HepG2 (cell line): ENCODE data around the gene AP4S1. TPM values are rescaled to one million over a fixed set of nuclear protein-coding genes. Genes with fewer than 3 reads are reported as not detected.

Experiments used
- ADNP ChIP-seq: sonication (generic); formaldehyde crosslinking; IDR thresholded peaks from 2 replicates; pipeline ENCODE4 v1.4.0; 2020; ENCODE audit warnings: missing genetic modification reagents
- AGO1 ChIP-seq: fragments of 200-400 bp; formaldehyde crosslinking; IDR thresholded peaks from 2 replicates; pipeline ENCODE4 v1.6.1; 2017; ENCODE audit warnings: mild to moderate bottlenecking, low read depth, low read length, moderate library complexity; ENCODE audit not compliant: poor library complexity, severe bottlenecking
- CREB1 ChIP-seq, 2 experiments: fragments of 450-650 bp in 1 of 2; IDR thresholded peaks; 2 replicates each; pipeline ENCODE4 v1.6.1; 2016 to 2017; ENCODE audit warnings: control low read depth in 1 of 2, mild to moderate bottlenecking in 1 of 2, missing compliant biosample characterization in 1 of 2, missing genetic modification characterization in 1 of 2
- JUND ChIP-seq: sonication (generic); formaldehyde crosslinking; IDR thresholded peaks from 2 replicates; pipeline ENCODE4 v1.8.0; 2022; ENCODE audit warnings: mild to moderate bottlenecking, missing genetic modification reagents
- NR2F6 ChIP-seq, 2 experiments: IDR thresholded peaks; 2 replicates each; pipeline ENCODE4 v1.6.1; 2016; ENCODE audit warnings: antibody characterized with exemption in 1 of 2, mild to moderate bottlenecking in 1 of 2
- SP5 ChIP-seq: IDR thresholded peaks from 2 replicates; pipeline ENCODE4 v1.6.1; 2016; ENCODE audit warnings: low read depth, borderline replicate concordance
- TOPORS ChIP-seq: sonication (generic); formaldehyde crosslinking; IDR thresholded peaks from 2 replicates; pipeline ENCODE4 v1.8.0; 2023; ENCODE audit warnings: mild to moderate bottlenecking, missing genetic modification reagents
- ZBTB46 ChIP-seq: sonication (generic); formaldehyde crosslinking; IDR thresholded peaks from 2 replicates; pipeline ENCODE4 v1.4.0; 2020; ENCODE audit warnings: mild to moderate bottlenecking, missing genetic modification reagents, borderline replicate concordance
- ZNF121 ChIP-seq: sonication (generic); formaldehyde crosslinking; IDR thresholded peaks from 2 replicates; pipeline ENCODE4 v1.5.0; 2020; ENCODE audit warnings: mild to moderate bottlenecking, missing genetic modification reagents
- ZNF687 ChIP-seq: sonication (generic); formaldehyde crosslinking; IDR thresholded peaks from 2 replicates; pipeline ENCODE4 v1.5.1; 2020; ENCODE audit warnings: mild to moderate bottlenecking, missing genetic modification reagents, moderate library complexity
- polyA plus RNA-seq, 8 experiments: library from polyadenylated mRNA; depleted of rRNA in 3 of 8; stranded (reverse) in 7 of 8; unstranded in 1 of 8; fragments of >200 nt; fragmentation: Illumina TruSeq in 4 of 8; extraction: Trizol in 4 of 8; gene quantifications; 2 replicates each; pipeline versions ENCODE4 v1.2.1 to v1.2.3, GENCODE V29; 2011 to 2016; ENCODE audit warnings: low read depth in 4 of 8, missing spikeins in 1 of 8, mixed read lengths in 1 of 8; ENCODE audit not compliant: insufficient read depth in 1 of 8
- total RNA-seq, 5 experiments: library from RNA; depleted of rRNA; stranded (reverse); fragments of >200 nt; fragmentation: Illumina TruSeq; extraction: Trizol; gene quantifications; 2 replicates each; pipeline ENCODE4 v1.2.3, GENCODE V29; 2016; ENCODE audit warnings: low read depth in 1 of 5
- TF ChIP-seq, protein P1 (sequence below): sonication (generic); formaldehyde crosslinking; IDR thresholded peaks from 2 replicates; pipeline ENCODE4 v1.5.0; 2020; ENCODE audit warnings: mild to moderate bottlenecking, low read depth, missing genetic modification reagents, borderline replicate concordance
- TF ChIP-seq, protein P2 (sequence below): sonication (generic); formaldehyde crosslinking; IDR thresholded peaks from 2 replicates; pipeline ENCODE4 v1.4.0; 2020; ENCODE audit warnings: mild to moderate bottlenecking, missing genetic modification reagents

AP4S1 gene
- total and polyA plus RNA-seq, 2 of the 13 experiments (the other 11 are each of a cell fraction or from before 2014, with no cell fraction given) = 3.9 to 21.1 TPM

DNA sequence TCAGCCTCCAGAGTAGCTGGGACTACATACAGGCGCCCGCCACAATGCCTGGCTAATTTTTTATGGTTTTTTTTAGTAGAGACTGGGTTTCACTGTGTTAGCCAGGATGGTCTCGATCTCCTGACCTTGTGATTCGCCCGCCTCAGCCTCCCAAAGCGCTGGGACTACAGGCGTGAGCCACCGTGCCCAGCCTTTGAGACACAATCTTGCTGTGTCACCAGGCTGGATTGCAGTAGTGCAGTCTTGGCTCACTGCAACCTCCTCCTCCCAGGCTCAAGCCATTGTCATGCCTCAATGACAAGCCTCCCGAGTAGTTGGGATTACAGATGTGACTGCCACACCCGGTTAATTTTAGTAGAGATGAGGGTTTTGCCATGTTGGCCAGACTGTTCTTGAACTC lies 22.1 kb downstream of the AP4S1 start (continued):
- TF ChIP-seq ZNF687 (CRISPR knock-in tag) (0 out of 2 replicates have a peak, but pooled peaks have one; percentile 17), ADNP (CRISPR knock-in tag) (no peak), ZNF121 (CRISPR knock-in tag) (no peak), CREB1 (IDR thresholded peaks at IDR 0.05) (no peak), CREB1 (CRISPR knock-in tag; IDR thresholded peaks at IDR 0.05) (no peak), SP5 (no peak), JUND (CRISPR knock-in tag) (no peak), AGO1 (no peak), ZBTB46 (0 out of 2 replicates have a peak, but pooled peaks have one; percentile 21), TOPORS (CRISPR knock-in tag) (no peak), NR2F6 (IDR thresholded peaks at IDR 0.05) (no peak), NR2F6 (CRISPR knock-in tag; IDR thresholded peaks at IDR 0.05) (no peak)
- TF ChIP-seq, protein P1, sequence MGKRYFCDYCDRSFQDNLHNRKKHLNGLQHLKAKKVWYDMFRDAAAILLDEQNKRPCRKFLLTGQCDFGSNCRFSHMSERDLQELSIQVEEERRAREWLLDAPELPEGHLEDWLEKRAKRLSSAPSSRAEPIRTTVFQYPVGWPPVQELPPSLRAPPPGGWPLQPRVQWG (CRISPR knock-in tag) = no peak
- TF ChIP-seq, protein P2, sequence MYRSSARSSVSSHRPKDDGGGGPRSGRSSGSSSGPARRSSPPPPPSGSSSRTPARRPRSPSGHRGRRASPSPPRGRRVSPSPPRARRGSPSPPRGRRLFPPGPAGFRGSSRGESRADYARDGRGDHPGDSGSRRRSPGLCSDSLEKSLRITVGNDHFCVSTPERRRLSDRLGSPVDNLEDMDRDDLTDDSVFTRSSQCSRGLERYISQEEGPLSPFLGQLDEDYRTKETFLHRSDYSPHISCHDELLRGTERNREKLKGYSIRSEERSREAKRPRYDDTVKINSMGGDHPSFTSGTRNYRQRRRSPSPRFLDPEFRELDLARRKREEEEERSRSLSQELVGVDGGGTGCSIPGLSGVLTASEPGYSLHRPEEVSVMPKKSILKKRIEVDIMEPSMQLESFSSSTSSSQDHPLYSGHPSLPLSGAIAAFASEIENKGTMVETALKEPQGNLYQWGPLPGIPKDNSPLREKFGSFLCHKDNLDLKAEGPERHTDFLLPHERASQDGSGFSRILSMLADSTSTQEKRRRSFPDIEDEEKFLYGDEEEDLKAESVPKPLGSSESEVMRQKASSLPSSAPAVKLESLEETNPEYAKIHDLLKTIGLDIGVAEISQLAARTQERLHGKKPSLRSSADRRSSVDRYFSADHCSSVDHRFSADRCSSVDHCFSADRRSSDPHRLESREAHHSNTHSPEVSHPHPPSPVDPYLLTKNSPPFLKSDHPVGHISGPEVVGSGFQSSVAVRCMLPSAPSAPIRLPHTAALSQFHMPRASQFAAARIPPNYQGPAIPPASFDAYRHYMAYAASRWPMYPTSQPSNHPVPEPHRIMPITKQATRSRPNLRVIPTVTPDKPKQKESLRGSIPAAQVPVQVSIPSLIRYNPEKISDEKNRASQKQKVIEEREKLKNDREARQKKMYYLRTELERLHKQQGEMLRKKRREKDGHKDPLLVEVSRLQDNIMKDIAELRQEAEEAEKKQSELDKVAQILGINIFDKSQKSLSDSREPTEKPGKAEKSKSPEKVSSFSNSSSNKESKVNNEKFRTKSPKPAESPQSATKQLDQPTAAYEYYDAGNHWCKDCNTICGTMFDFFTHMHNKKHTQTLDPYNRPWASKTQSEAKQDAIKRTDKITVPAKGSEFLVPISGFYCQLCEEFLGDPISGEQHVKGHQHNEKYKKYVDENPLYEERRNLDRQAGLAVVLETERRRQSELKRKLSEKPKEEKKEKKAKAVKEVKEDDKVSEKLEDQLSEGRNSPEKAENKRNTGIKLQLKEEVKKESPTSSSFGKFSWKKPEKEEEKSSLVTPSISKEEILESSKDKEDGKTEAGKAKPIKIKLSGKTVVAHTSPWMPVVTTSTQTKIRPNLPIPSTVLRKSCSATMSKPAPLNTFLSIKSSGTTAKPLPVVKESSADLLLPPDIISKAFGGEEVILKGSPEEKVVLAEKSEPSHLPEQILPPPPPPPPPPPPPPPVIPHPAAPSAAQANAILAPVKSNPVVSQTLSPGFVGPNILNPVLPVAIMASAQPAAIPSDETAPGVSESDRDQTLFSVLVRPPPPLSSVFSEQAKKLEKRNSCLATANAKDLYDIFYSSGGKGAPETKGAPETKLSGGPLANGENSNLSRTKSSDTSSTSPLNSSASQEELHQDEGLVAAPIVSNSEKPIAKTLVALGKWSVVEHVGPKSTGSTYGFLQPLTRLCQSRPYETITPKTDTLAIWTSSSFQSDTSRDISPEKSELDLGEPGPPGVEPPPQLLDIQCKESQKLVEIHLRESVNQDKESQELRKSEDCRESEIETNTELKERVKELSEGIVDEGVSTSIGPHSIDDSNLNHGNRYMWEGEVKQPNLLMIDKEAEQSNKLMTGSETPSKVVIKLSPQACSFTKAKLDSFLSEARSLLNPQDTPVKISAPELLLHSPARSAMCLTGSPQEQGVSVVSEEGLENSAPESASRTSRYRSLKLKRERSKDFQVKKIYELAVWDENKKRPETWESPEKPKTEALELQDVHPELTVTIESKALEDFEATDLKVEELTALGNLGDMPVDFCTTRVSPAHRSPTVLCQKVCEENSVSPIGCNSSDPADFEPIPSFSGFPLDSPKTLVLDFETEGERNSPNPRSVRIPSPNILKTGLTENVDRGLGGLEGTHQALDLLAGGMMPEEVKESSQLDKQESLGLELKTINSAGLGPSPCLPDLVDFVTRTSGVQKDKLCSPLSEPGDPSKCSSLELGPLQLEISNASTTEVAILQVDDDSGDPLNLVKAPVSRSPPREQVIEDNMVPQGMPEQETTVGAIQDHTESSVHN (CRISPR knock-in tag) = 0 out of 2 replicates have a peak, but pooled peaks have one; percentile 47
